Endothelial cell of umbilical vein (primary cell): ENCODE data around the gene EMC9.

Experiments used
- CTCF ChIP-seq, 2 donors: IDR thresholded peaks; 1 replicate in 1 of 2; 2 replicates in 1 of 2; pipeline ENCODE4 v1.5.1; 2011; ENCODE audit warnings: low read length in 2 of 2, mild to moderate bottlenecking in 2 of 2, moderate library complexity in 2 of 2, control low read depth in 1 of 2, inconsistent platforms in 1 of 2, low read depth in 1 of 2; ENCODE audit not compliant: insufficient read depth in 1 of 2; ENCODE audit errors: extremely low read depth in 1 of 2
- POLR2A ChIP-seq: IDR thresholded peaks from 2 replicates; pipeline ENCODE4 v1.6.1; 2012; ENCODE audit warnings: low read depth, mild to moderate bottlenecking, control low read depth, low read length
- POLR2AphosphoS5 ChIP-seq: IDR thresholded peaks from 2 replicates; pipeline ENCODE4 v1.6.1; 2012; ENCODE audit warnings: low read depth, mild to moderate bottlenecking, control low read depth, low read length, moderate library complexity; ENCODE audit not compliant: insufficient read depth

DNA sequence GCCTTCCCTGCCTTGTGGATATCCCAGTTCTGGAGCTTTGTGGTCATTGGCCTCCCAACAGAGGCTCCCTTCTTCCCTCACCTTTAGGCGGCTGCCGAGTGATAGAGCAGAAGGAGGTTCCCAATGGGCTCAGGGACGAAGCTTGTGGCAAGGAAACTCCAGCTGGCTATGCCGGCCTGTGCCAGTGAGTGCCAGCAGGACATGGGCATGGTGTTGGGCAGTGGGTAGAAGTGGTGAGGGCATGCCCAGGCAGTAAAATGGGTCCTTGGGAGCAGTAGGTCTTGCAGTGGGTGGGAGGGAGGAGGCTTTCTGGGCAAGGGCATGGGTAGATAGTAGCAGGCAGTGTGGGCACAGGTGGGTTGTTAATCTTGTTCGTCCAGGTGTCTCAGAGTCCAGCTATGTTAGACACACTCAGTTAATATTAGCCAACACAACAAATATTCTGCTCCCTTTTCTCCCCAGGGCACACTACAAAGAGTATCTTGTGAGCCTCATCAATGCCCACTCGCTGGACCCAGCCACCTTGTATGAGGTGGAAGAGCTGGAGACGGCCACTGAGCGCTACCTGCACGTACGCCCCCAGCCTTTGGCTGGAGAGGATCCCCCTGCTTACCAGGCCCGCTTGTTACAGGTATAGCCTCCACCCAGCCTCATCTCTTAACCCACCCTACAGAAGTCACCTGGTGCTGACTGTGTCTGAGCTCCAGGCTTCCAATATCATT lies 18.5 kb upstream of the EMC9 start:
- TF ChIP-seq CTCF (IDR thresholded peaks at IDR 0.05; ENCODE audit: extremely low read depth in 1 of 2, insufficient read depth in 1 of 2, low read depth in 1 of 2, low read length in 2 of 2) (no peak), POLR2A (no peak), POLR2AphosphoS5 (no peak)
